A673 (cell line): ENCODE results near the gene COL4A1. TPM values are rescaled to one million over a fixed set of nuclear protein-coding genes. Genes with fewer than 3 reads are reported as not detected.

Source experiments
- BruUV-seq: library from RNA; stranded (reverse); fragments of 400-500 nt; replicated peaks from 2 replicates; lab custom pipeline; 2021; lab: Mats Ljungman, UMichigan
- CTCF ChIA-PET: fragments of 300-600 bp; sonication (Branson Sonifier 250); formaldehyde crosslinking; loops from one replicate; lab custom pipeline; 2022; ENCODE audit warnings: antibody characterized with exemption; lab: Charles Lee
- POLR2A ChIA-PET: fragments of 300-600 bp; sonication (Branson Sonifier 250); formaldehyde crosslinking; loops from one replicate; lab custom pipeline; 2022; ENCODE audit warnings: antibody characterized with exemption; ENCODE audit not compliant: low non-redundant PET; lab: Charles Lee
- DNase-seq: peaks from one replicate; pipeline ENCODE4 v3.0.0-alpha.2; 2015; ENCODE audit warnings: low spot score
- H3K27ac ChIP-seq: fragments of 200-600 bp; sonication (generic); 2 replicates; pipeline ENCODE4 v1.5.1; 2016; ENCODE audit warnings: mixed run types, low read depth, mild to moderate bottlenecking, mixed read lengths, antibody characterized with exemption, low read length; ENCODE audit not compliant: poor library complexity, severe bottlenecking
- H3K27me3 ChIP-seq: fragments of 200-600 bp; sonication (generic); replicated peaks from 2 replicates; pipeline ENCODE4 v1.6.1; 2017; ENCODE audit warnings: mixed run types, low read depth, mild to moderate bottlenecking, mixed read lengths, antibody characterized with exemption, low read length; ENCODE audit not compliant: insufficient read depth, poor library complexity
- H3K36me3 ChIP-seq: fragments of 200-600 bp; sonication (generic); 2 replicates; pipeline ENCODE4 v1.6.1; 2016; ENCODE audit warnings: mixed run types, mild to moderate bottlenecking, mixed read lengths, antibody characterized with exemption, low read length; ENCODE audit not compliant: insufficient read depth, poor library complexity, severe bottlenecking
- H3K4me1 ChIP-seq: fragments of 200-600 bp; sonication (generic); 2 replicates; pipeline ENCODE4 v1.6.1; 2017; ENCODE audit warnings: mixed run types, mild to moderate bottlenecking, mixed read lengths, antibody characterized with exemption, low read length; ENCODE audit not compliant: insufficient read depth, poor library complexity, severe bottlenecking
- H3K4me3 ChIP-seq: fragments of 200-600 bp; sonication (generic); 2 replicates; pipeline ENCODE4 v1.5.1; 2016; ENCODE audit warnings: low read depth, mixed run types, mild to moderate bottlenecking, mixed read lengths, low read length; ENCODE audit not compliant: poor library complexity, severe bottlenecking
- H3K9me3 ChIP-seq: fragments of 200-600 bp; sonication (generic); 2 replicates; pipeline ENCODE4 v1.6.1; 2016; ENCODE audit warnings: mixed run types, low read depth, mild to moderate bottlenecking, mixed read lengths, antibody characterized with exemption, low read length; ENCODE audit not compliant: poor library complexity, severe bottlenecking
- EZH2 ChIP-seq: fragments of 200-600 bp; sonication (generic); IDR thresholded peaks from 2 replicates; pipeline ENCODE4 v1.6.1; 2017; ENCODE audit warnings: borderline replicate concordance, low read depth, mild to moderate bottlenecking, mixed read lengths, antibody characterized with exemption, low read length; ENCODE audit not compliant: poor library complexity, severe bottlenecking
- intact Hi-C: fragments of 100-400 bp; cut with micrococcal nuclease; formaldehyde crosslinking; loops from one replicate; pipeline ENCODE4 v1.10.0; 2022; ENCODE audit not compliant: unreplicated experiment
- total RNA-seq: library from RNA; stranded (reverse); gene quantifications from 2 replicates; pipeline ENCODE4 v1.2.3, GENCODE V29; 2021
- TF ChIP-seq, protein P1 (sequence below): fragments of 300-800, 200-600 bp; sonication (generic); conservative IDR thresholded peaks from 2 replicates; pipeline ENCODE4 v1.5.1; 2017; ENCODE audit warnings: low read depth, mild to moderate bottlenecking, antibody characterized with exemption, low read length, moderate library complexity, mixed read lengths

The COL4A1 gene
- total RNA-seq, 1 experiment from 2014 or later, result 83.9 TPM

DNA sequence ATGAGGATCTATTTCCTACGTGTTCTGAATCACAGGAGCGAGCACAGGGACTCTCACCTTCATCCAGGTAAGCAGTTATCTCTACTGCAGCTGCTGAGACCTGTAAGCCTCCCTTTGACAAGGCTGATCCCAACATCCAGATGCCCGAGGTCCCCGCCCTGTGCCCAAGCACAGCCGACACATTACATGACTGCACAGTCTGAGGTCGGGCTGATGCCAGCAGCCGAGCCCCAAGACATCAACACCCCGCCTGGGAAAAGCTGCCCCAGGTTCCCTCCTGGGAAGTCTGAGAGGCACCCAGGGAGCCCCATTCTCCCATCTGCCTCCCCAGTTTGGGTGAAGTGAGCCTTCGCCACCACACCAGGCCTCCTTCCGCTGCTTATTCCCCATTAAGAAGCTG is 95.9 kb downstream of the COL4A1 start:
- Histone ChIP-seq H3K9me3 (no peaks in the 10 kb centered on the region), H3K27ac (no peak overlapping the region), H3K4me1 (peaks cover 4% of the 10 kb centered on the region), H3K36me3 (peaks cover 8% of the 10 kb centered on the region), H3K27me3 (no peaks in the 10 kb centered on the region), H3K4me3 (no peak overlapping the region)
- TF ChIP-seq, protein P1, sequence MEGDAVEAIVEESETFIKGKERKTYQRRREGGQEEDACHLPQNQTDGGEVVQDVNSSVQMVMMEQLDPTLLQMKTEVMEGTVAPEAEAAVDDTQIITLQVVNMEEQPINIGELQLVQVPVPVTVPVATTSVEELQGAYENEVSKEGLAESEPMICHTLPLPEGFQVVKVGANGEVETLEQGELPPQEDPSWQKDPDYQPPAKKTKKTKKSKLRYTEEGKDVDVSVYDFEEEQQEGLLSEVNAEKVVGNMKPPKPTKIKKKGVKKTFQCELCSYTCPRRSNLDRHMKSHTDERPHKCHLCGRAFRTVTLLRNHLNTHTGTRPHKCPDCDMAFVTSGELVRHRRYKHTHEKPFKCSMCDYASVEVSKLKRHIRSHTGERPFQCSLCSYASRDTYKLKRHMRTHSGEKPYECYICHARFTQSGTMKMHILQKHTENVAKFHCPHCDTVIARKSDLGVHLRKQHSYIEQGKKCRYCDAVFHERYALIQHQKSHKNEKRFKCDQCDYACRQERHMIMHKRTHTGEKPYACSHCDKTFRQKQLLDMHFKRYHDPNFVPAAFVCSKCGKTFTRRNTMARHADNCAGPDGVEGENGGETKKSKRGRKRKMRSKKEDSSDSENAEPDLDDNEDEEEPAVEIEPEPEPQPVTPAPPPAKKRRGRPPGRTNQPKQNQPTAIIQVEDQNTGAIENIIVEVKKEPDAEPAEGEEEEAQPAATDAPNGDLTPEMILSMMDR, result no peak
- TF ChIP-seq EZH2, result no peak
- CTCF ChIA-PET, result no interaction called here
- BruUV-seq, result no TSS peak
- intact Hi-C loops, result no loop called here
- DNase-seq, result no peak
- POLR2A ChIA-PET, result no interaction called here

DNA sequence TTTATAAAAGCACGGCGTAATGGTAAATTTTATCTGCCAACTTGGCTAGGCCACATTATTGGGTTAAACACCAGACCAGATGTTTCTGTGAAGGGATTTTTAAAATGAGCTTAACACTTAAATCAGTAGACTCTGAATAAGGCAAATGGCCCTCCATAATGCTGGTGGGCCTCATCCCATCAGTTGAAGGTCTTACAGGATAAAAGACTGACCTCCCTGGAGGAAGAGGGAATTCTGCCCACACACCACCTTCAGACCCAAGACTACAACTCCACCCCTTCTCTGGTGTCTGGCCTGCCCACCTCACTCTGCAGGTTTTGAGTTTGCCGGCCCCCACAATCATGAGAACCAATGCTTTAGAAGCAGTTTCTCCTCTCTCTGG is 96.4 kb downstream of the COL4A1 start:
- POLR2A ChIA-PET, result no interaction called here
- BruUV-seq, result no TSS peak
- Histone ChIP-seq H3K9me3 (no peaks in the 10 kb centered on the region), H3K27me3 (no peaks in the 10 kb centered on the region), H3K27ac (no peak overlapping the region), H3K4me3 (no peak overlapping the region), H3K4me1 (no peaks in the 10 kb centered on the region), H3K36me3 (peaks cover 10% of the 10 kb centered on the region)
- intact Hi-C loops, result no loop called here
- no peak for TF ChIP-seq EZH2
- DNase-seq, result no peak
- CTCF ChIA-PET, result no interaction called here

DNA sequence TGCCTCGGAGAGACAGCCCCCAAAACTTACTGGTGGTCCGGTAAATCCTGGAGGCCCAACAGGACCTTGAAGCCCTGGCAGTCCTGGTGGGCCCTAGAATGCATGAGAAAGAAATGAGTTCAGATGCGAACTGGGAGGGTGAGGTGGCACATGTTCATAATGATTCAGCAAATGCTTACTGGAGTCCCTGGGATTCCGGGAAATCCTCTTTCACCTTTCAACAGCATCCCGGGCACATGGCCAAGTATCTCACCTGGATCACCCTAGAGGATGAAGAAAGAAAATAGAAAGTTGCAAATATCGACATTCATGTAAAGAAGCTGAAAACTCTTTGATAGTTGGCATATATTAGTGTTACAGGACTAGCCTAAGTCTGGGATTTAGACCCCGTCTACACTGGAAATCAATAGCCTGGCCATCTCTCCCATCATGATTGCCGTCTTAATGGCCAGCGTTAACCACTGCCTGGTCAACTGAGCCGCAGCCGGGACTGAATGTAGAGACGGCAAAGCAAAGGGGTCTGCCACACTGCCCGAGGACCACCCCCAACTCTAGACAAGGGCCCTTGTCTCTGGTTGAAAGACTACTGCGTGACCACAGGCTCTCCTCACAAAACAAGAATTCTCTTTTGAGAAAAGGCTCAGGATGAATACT is 96.9 kb downstream of the COL4A1 start:
- CTCF ChIA-PET, result no interaction called here
- intact Hi-C loops, result no loop called here
- Histone ChIP-seq H3K9me3 (no peaks in the 10 kb centered on the region), H3K4me1 (no peaks in the 10 kb centered on the region), H3K4me3 (no peak overlapping the region), H3K27ac (no peak overlapping the region), H3K27me3 (no peaks in the 10 kb centered on the region), H3K36me3 (peaks cover 10% of the 10 kb centered on the region)
- TF ChIP-seq, protein P1, result no peak
- no peak for TF ChIP-seq EZH2
- POLR2A ChIA-PET, result no interaction called here
- no TSS peak for BruUV-seq
- DNase-seq, result no peak

DNA sequence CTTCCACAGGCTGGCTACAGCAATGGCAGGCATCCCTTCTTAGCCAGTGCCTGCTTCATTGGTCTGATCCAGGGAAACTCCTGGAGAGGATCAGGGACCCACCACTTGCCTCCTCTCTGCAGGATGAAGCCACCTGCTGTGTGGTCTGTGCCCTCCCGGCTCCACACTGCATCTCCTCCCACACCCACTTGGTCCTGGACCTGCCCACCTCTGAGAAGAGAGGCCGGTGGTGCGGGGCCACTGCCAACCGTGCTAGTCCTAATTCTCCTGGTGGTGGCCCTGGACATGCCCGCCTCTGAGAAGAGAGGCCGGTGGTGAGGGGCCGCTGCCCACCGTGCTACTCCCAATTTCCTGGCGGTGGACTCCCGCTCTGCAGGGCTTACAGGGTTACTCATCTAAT is 98.8 kb downstream of the COL4A1 start:
- H3K9me3 ChIP-seq, result no peaks in the 10 kb centered on the region

More for the DNA sequence above, 98.8 kb downstream of the COL4A1 start:
- no peaks in the 10 kb centered on the region for H3K4me1 ChIP-seq
- no TSS peak for BruUV-seq
- H3K36me3 ChIP-seq, result peaks cover 10% of the 10 kb centered on the region
- H3K27ac ChIP-seq, result no peak overlapping the region
- no peaks in the 10 kb centered on the region for H3K27me3 ChIP-seq
- no peak overlapping the region for H3K4me3 ChIP-seq
- TF ChIP-seq, protein P1, result no peak
- no peak for TF ChIP-seq EZH2
- intact Hi-C loops, result no loop called here
- POLR2A ChIA-PET, result no interaction called here
- no peak for DNase-seq
- CTCF ChIA-PET, result no interaction called here
